Nephron (organoid): ENCODE data around the gene DIMT1.
A peak's percentile ranks its signal among the peaks of the same experiment; 100 is the strongest.

ENCODE experiments used
- H3K27ac Mint-ChIP-seq, 3 experiments: 2 replicates each; pipeline ENCODE4 v1.8.0; 2020; ENCODE audit warnings: mixed read lengths in 3 of 3, mild to moderate bottlenecking in 2 of 3, moderate library complexity in 1 of 3
- H3K27me3 Mint-ChIP-seq: 2 replicates; pipeline ENCODE4 v1.8.0; 2021; ENCODE audit warnings: low read depth, mild to moderate bottlenecking, moderate library complexity, mixed read lengths
- H3K36me3 Mint-ChIP-seq: 2 replicates; pipeline ENCODE4 v1.8.0; 2020; ENCODE audit warnings: low read depth, mixed read lengths
- H3K4me1 Mint-ChIP-seq: 2 replicates; pipeline ENCODE4 v1.8.0; 2020; ENCODE audit warnings: mixed read lengths
- H3K4me3 Mint-ChIP-seq, 3 experiments: 2 replicates each; pipeline ENCODE4 v1.8.0; 2020; ENCODE audit warnings: mild to moderate bottlenecking in 3 of 3, mixed read lengths in 3 of 3, moderate library complexity in 2 of 3
- H3K9me3 Mint-ChIP-seq: 2 replicates; pipeline ENCODE4 v1.8.0; 2020; ENCODE audit warnings: mixed read lengths
- CTCF ChIP-seq, 3 experiments: fragments of 200-600 bp; sonication (generic); IDR thresholded peaks; one replicate each; pipeline ENCODE4 v1.5.0; 2021; ENCODE audit warnings: antibody characterized with exemption in 3 of 3; ENCODE audit not compliant: unreplicated experiment in 3 of 3

The DIMT1 gene

DNA sequence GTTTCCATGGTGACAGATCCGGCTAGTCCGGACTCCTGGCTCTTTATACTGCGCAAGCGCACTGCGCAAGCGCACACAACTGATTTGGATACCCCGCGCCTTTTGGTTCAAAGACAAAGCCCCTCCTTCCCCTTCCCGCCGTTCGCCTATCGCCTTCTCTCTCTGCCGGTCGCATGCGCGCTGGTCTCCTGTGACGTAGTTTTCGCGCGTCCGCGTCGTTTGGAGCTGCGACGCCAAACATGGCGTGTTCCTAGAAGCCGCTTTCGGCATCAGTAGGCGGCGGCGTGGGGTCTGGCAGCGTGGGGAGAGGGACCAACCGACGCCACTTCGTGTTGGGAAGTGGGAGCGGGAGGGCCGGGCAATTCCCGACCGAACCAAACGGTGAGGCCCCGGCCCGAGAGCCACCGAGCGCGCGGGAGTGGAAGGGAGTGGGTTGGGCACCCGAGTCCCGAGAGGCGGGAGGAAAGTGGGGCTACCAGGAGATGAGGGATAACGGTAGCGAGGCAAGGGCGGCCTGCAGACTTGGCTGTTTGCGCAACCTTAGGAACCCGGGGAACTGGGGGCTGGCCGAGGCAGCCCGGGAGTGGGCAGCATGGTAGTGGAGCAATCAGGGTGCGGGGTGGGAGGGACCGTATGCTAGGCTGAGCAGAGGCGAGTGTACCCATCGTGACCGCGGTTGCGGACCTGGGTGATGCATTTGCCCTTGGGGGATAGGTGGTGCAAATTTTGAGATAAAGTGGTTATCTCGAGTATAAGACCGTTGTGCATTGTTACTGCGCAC lies 9.0 kb upstream of the DIMT1 start, which contains the start of gene IPO11:
IPO11 (plus strand) TSS at position 215 of the 781 bp plus-strand sequence. CDS start 24,517 bp downstream, outside the sequence.
- peak within 1 kb of the TSS; percentile 73 to 91 (median 91) for H3K27ac Mint-ChIP-seq
- H3K27me3 Mint-ChIP-seq: no peaks in the 10 kb centered on the region
- no peaks in the 10 kb centered on the region for H3K9me3 Mint-ChIP-seq
- peak within 1 kb of the TSS; percentile 86 to 92 (median 88) for H3K4me3 Mint-ChIP-seq
- no peaks in the 10 kb centered on the region for H3K36me3 Mint-ChIP-seq
- H3K4me1 Mint-ChIP-seq: peaks cover 17% of the 10 kb centered on the region
- no peak for TF ChIP-seq CTCF (IDR thresholded peaks at IDR 0.05; ENCODE audit: unreplicated experiment in 3 of 3)

DNA sequence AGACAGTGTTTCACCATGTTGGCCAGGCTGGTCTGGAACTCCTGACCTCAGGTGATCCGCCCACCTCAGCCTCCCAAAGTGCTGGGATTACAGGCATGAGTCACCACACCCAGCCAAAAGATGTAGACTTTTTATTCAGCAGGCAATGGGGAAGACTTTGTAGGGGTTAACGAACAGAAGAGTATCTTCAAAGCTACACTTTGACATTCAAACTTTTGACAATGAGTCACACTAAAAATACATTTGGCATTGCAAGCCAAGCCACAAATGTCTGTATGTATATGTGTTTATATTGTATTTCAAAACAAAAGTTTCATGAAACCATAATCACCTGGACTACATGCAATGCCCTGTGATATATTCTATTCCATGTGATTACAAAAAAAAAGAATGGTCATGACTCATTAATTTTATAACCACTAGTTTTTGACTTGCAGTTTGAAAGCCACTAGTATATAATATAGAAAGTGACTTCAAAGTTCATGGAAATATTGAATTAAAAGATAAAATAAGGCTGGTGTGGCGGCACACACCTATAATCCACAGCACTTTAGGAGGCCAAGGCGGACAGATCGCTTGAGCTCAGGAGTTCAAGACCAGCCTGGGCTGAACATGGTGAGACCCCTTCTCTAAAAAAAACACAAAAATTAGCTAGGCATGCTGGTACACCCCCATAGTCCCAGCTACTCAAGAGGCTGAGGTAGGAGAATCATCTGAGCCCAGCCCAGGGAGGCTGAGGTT lies 8.3 kb downstream of the DIMT1 start:
- Mint-ChIP-seq H3K36me3 (peaks cover 50% of the 10 kb centered on the region), H3K4me3 (no peak overlapping the region), H3K27ac (no peak overlapping the region), H3K9me3 (no peaks in the 10 kb centered on the region), H3K27me3 (no peaks in the 10 kb centered on the region), H3K4me1 (no peaks in the 10 kb centered on the region)
- no peak for TF ChIP-seq CTCF (IDR thresholded peaks at IDR 0.05; ENCODE audit: unreplicated experiment in 3 of 3)

DNA sequence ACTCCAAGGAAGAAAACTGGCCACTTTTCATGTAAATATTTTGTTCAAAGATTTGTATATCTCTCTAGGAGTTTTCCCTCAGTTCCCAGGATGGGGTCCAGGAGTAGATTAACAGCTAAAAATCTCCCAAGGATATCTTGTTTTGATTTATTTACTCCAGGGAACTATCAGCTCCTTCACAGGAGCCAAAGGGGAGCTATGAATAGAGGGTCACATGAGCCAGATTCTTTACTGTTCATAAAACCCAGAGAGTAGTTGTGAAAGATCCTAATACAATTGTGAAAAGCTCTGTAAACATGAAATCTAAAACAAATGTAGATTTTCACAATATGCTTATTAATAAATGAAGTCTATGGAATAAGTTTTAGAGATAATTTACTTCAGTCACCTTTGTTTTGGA lies 16.9 kb downstream of the DIMT1 start:
- Mint-ChIP-seq H3K27ac (peak overlapping the region in 2 of 3 experiments; percentile 49 to 83), H3K27me3 (no peaks in the 10 kb centered on the region), H3K36me3 (peaks cover 45% of the 10 kb centered on the region), H3K4me1 (peaks cover 19% of the 10 kb centered on the region), H3K4me3 (no peak overlapping the region), H3K9me3 (no peaks in the 10 kb centered on the region)
- no peak for TF ChIP-seq CTCF (IDR thresholded peaks at IDR 0.05; ENCODE audit: unreplicated experiment in 3 of 3)

- no peak overlapping the region for H3K4me3 Mint-ChIP-seq
- no peak for TF ChIP-seq CTCF (IDR thresholded peaks at IDR 0.05; ENCODE audit: unreplicated experiment in 3 of 3)
- H3K27me3 Mint-ChIP-seq: no peaks in the 10 kb centered on the region
- H3K4me1 Mint-ChIP-seq: peaks cover 19% of the 10 kb centered on the region
- peaks cover 47% of the 10 kb centered on the region for H3K36me3 Mint-ChIP-seq
- peak overlapping the region; percentile 41 to 83 (median 61) for H3K27ac Mint-ChIP-seq
- H3K9me3 Mint-ChIP-seq: no peaks in the 10 kb centered on the region
Measured at GRCh38 chr5:62385816-62386400, 17.8 kb downstream of the DIMT1 start.

- no peaks in the 10 kb centered on the region for H3K27me3 Mint-ChIP-seq
- H3K4me3 Mint-ChIP-seq: no peak overlapping the region
- no peak for TF ChIP-seq CTCF (IDR thresholded peaks at IDR 0.05; ENCODE audit: unreplicated experiment in 3 of 3)
- H3K4me1 Mint-ChIP-seq: peaks cover 19% of the 10 kb centered on the region
- H3K9me3 Mint-ChIP-seq: no peaks in the 10 kb centered on the region
- H3K36me3 Mint-ChIP-seq: peaks cover 48% of the 10 kb centered on the region
- H3K27ac Mint-ChIP-seq: peak overlapping the region; percentile 39 to 83 (median 41)
Measured at GRCh38 chr5:62385131-62385530, 18.6 kb downstream of the DIMT1 start.
